ENCODE measurements around the gene PANK1.

Gene PANK1

DNA sequence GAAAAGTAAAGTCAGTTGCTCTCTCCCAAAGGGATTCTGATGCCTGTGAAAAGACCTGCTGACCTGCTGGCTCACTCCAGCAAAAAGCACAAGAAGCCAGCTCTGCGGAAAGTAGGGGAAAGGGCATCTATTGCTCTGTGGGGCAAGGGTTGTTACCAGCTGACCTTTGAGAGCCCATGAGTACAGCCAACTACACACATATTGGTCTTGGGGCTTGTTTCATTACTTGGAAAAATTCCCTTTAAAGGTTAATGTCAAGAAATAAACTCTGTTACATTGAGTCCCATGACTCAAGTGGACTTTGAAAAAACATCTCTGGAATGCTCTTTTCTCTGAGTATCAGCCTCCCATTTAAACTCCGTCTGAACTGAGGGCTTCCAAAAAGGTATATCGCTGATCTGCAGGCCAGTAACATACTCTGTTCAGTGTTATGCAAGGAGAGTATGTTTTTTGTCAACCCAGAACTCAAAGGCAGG lies 53.2 kb downstream of the PANK1 start:
- in situ Hi-C loops (cut with MboI; ENCODE audit: low sequenced_read_pairs) = no loop called here
- no peak for DNase-seq (ENCODE audit: low spot score in 2 of 2)
- H3K4me3 ChIP-seq = no peak overlapping the region
- peaks cover 3% of the 10 kb centered on the region for H3K36me3 ChIP-seq (replicated peaks)
- H3K4me1 ChIP-seq = peaks cover 4% of the 10 kb centered on the region; the same call in 1 of the 2 replicates
- no peaks in the 10 kb centered on the region for H3K27me3 ChIP-seq (ENCODE audit: low read depth)
- no peaks in the 10 kb centered on the region for H3K9me3 ChIP-seq

DNA sequence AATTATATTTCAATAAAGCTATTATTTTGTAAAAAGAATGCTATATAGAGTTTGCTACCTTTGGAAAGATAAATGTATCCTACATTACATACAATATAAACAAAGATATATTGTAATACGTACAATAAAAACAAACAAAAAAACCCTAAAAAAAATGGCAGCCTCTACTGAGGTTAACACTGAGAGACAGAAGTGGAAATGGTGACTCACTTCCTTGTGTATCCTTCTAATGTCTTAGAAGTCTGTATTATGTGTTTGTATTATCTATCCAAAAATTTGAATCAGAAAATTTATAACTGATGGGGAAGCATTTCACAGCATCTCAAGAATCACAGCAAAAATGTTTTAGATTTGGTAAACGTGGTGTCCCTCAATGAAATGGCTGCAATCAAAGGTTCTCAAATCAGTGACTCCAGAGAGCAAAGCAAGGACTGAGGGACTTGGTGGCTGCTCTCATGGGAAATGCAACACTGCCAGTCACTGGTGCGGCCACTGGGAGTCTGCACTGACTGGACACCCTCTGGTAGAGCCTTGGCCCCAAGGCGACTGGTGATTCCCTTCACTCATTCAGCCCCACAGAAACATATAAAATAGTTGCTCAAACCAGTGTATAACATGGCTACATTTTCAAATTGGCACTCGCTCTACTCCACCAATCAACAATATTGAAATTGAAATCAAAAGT lies 53.8 kb downstream of the PANK1 start:
- in situ Hi-C loops (cut with MboI; ENCODE audit: low sequenced_read_pairs) = no loop called here
- peaks cover 3% of the 10 kb centered on the region for H3K36me3 ChIP-seq (replicated peaks)

GRCh38 chr10:89590326-89590725 lies 54.7 kb downstream of the PANK1 start:
- Histone ChIP-seq H3K4me3 (no peak overlapping the region), H3K9me3 (no peaks in the 10 kb centered on the region), H3K27me3 (ENCODE audit: low read depth) (no peaks in the 10 kb centered on the region), H3K4me1 (peaks cover 4% of the 10 kb centered on the region; the same call in 1 of the 2 replicates), H3K36me3 (replicated peaks) (peaks cover 3% of the 10 kb centered on the region)
- no peak for DNase-seq (ENCODE audit: low spot score in 2 of 2)
- in situ Hi-C loops (cut with MboI; ENCODE audit: low sequenced_read_pairs) = no loop called here

More for the DNA sequence above, 53.8 kb downstream of the PANK1 start:
- Histone ChIP-seq H3K4me3 (no peak overlapping the region), H3K27me3 (ENCODE audit: low read depth) (no peaks in the 10 kb centered on the region), H3K4me1 (peaks cover 4% of the 10 kb centered on the region; the same call in 1 of the 2 replicates), H3K9me3 (no peaks in the 10 kb centered on the region)
- no peak for DNase-seq (ENCODE audit: low spot score in 2 of 2)

DNA sequence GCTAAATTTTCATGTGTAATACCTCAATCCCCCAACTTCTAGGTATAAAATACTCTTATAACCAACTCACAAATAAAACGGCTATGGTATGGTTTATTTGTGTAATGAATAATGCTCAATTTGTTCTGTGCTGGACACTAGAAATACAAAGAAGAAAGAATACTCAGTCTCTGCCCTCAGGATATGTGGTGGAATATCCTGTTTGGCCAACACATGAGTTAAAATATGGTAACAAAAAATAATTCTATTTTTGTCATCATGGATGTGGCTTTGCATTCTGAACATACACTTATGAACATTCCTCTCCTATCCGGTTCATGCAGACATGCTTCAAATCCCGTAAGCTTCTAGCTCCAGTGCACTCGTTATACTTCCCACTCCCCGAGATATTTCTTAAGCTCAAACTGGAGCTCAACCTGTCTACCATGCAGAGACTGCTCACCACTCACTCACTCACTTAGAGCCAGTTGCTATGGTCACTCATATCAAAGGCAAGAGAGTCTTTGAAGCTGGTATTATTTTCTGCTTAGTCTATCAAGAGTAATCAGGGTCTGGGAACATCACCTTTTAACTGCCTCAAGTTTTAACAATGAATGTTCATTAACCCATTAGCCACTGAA lies 55.8 kb downstream of the PANK1 start:
- peaks cover 4% of the 10 kb centered on the region; the same call in 1 of the 2 replicates for H3K4me1 ChIP-seq
- no peaks in the 10 kb centered on the region; the same call in none of the 2 replicates for H3K36me3 ChIP-seq (replicated peaks)
- H3K27me3 ChIP-seq (ENCODE audit: low read depth) = no peaks in the 10 kb centered on the region
- H3K4me3 ChIP-seq = no peak overlapping the region
- H3K9me3 ChIP-seq = no peaks in the 10 kb centered on the region
- in situ Hi-C loops (cut with MboI; ENCODE audit: low sequenced_read_pairs) = no loop called here
- DNase-seq (ENCODE audit: low spot score in 2 of 2) = no peak

DNA sequence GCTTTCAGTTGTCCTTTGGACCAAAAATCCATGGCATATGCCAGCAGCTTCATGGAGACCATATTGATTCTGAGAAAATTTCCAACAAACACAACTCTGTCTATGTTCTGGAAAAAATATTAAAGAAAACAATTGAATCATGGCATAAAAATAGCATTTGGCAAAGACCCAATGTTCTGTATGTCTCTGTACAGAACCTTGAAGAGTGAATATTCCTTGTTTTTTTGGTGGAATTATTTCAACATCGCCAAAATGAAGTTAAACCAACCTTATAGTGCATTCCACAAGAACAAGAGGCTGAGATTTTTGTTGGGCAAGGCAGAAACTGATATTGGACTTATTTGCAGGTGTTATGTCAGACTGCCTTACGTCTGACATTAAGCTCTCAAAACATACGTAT lies 56.4 kb downstream of the PANK1 start:
- Histone ChIP-seq H3K4me3 (no peak overlapping the region), H3K27me3 (ENCODE audit: low read depth) (no peaks in the 10 kb centered on the region), H3K4me1 (peaks cover 4% of the 10 kb centered on the region; the same call in 1 of the 2 replicates), H3K36me3 (replicated peaks) (no peaks in the 10 kb centered on the region; the same call in none of the 2 replicates), H3K9me3 (no peaks in the 10 kb centered on the region)
- in situ Hi-C loops (cut with MboI; ENCODE audit: low sequenced_read_pairs) = no loop called here
- DNase-seq (ENCODE audit: low spot score in 2 of 2) = no peak

DNA sequence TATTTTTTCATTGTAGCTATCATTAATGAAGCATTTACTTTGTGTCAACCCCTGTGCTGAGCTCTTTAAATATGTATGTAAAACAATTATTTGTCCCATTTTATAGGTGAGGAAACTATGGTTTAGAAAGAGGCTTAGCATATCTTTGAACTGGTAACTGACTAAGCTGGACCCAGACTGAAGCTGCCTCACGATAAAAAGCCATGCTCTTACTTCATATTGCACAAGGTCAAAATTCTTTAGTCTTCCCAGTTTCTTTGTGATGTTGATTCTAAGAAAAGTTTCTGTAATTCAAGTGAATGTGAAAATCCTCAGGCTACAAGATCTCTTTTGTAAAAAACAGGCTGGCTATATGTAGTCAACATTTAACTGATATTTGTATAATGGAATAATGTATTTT lies 63.0 kb downstream of the PANK1 start:
- peak; percentile 47 to 91 for DNase-seq (ENCODE audit: low spot score in 2 of 2)
- Histone ChIP-seq H3K36me3 (replicated peaks) (no peaks in the 10 kb centered on the region), H3K4me1 (peaks cover 14% of the 10 kb centered on the region), H3K27me3 (ENCODE audit: low read depth) (no peaks in the 10 kb centered on the region), H3K4me3 (no peak overlapping the region), H3K9me3 (no peaks in the 10 kb centered on the region)
- in situ Hi-C loops (cut with MboI; ENCODE audit: low sequenced_read_pairs) = no loop called here

GRCh38 chr10:89580243-89580642 lies 64.8 kb downstream of the PANK1 start:
- H3K9me3 ChIP-seq = 0 out of 2 replicates have a peak, but pooled peaks cover 5% of the 10 kb centered on the region
- H3K27me3 ChIP-seq (ENCODE audit: low read depth) = no peaks in the 10 kb centered on the region
- in situ Hi-C loops (cut with MboI; ENCODE audit: low sequenced_read_pairs) = no loop called here
- H3K4me1 ChIP-seq = peaks cover 16% of the 10 kb centered on the region
- no peak overlapping the region for H3K4me3 ChIP-seq
- DNase-seq (ENCODE audit: low spot score in 2 of 2) = no peak
- no peaks in the 10 kb centered on the region for H3K36me3 ChIP-seq (replicated peaks)

- Histone ChIP-seq H3K36me3 (replicated peaks) (no peaks in the 10 kb centered on the region), H3K4me3 (no peak overlapping the region), H3K27me3 (ENCODE audit: low read depth) (no peaks in the 10 kb centered on the region), H3K9me3 (0 out of 2 replicates have a peak, but pooled peaks cover 5% of the 10 kb centered on the region), H3K4me1 (peaks cover 14% of the 10 kb centered on the region)
- peak in 1 of 2 experiments; percentile 75 for DNase-seq (ENCODE audit: low spot score in 2 of 2)
- in situ Hi-C loops (cut with MboI; ENCODE audit: low sequenced_read_pairs) = no loop called here
Observed at GRCh38 chr10:89576696-89577095, 68.3 kb downstream of the PANK1 start.

DNA sequence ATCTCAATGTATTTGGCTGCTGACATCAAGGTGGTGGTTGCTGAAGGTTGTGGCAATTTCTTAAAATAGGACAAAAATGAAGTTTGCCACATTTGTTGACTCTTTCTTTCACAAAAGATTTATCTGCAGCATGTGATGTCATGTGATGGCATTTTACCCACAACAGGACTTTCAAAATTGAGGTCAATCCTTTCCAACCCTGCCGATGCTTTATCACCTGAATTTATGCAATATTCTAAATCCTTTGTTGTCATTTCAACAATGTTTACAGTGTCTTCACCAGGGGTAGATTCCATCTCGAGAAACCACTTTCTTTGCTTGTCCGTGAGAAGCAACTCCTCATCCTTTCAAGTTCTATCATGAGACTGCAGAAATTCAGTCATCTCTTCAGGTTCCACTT lies 69.0 kb downstream of the PANK1 start:
- in situ Hi-C loops (cut with MboI; ENCODE audit: low sequenced_read_pairs) = no loop called here
- Histone ChIP-seq H3K4me3 (no peak overlapping the region), H3K4me1 (peaks cover 12% of the 10 kb centered on the region), H3K27me3 (ENCODE audit: low read depth) (no peaks in the 10 kb centered on the region), H3K36me3 (replicated peaks) (no peaks in the 10 kb centered on the region), H3K9me3 (0 out of 2 replicates have a peak, but pooled peaks cover 5% of the 10 kb centered on the region)
- no peak for DNase-seq (ENCODE audit: low spot score in 2 of 2)

DNA sequence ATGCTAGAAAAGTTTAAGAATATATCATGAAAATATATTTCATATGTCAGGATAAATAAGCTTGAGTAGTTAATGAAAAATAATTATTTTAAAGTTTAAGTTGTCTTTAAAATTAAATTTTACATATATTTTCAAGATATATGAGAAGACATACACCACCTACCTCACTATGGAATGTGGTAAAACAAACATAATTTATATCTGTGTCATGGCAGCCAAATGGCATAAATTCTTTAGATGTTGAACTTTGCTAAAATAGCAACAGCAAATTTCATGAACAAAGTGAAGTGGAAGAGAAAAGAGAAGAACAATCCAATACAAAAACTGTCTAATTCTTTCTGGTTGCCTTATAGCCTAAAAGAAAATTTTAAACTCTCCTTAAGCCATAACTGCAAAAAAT lies 70.0 kb downstream of the PANK1 start:
- Histone ChIP-seq H3K4me1 (peaks cover 12% of the 10 kb centered on the region), H3K4me3 (no peak overlapping the region), H3K27me3 (ENCODE audit: low read depth) (no peaks in the 10 kb centered on the region), H3K9me3 (0 out of 2 replicates have a peak, but pooled peaks cover 5% of the 10 kb centered on the region), H3K36me3 (replicated peaks) (no peaks in the 10 kb centered on the region)
- in situ Hi-C loops (cut with MboI; ENCODE audit: low sequenced_read_pairs) = no loop called here
- no peak for DNase-seq (ENCODE audit: low spot score in 2 of 2)

GRCh38 chr10:89574368-89574767 lies 70.7 kb downstream of the PANK1 start:
- Histone ChIP-seq H3K4me3 (no peak overlapping the region), H3K36me3 (replicated peaks) (no peaks in the 10 kb centered on the region), H3K27me3 (ENCODE audit: low read depth) (no peaks in the 10 kb centered on the region), H3K9me3 (0 out of 2 replicates have a peak, but pooled peaks cover 5% of the 10 kb centered on the region), H3K4me1 (peaks cover 12% of the 10 kb centered on the region)
- DNase-seq (ENCODE audit: low spot score in 2 of 2) = no peak
- in situ Hi-C loops (cut with MboI; ENCODE audit: low sequenced_read_pairs) = no loop called here

- Histone ChIP-seq H3K4me3 (no peak overlapping the region), H3K4me1 (peaks cover 4% of the 10 kb centered on the region), H3K9me3 (no peaks in the 10 kb centered on the region), H3K27me3 (ENCODE audit: low read depth) (peaks cover 17% of the 10 kb centered on the region; the same call in 1 of the 2 replicates), H3K36me3 (replicated peaks) (no peaks in the 10 kb centered on the region)
- no peak for DNase-seq (ENCODE audit: low spot score in 2 of 2)
- in situ Hi-C loops (cut with MboI; ENCODE audit: low sequenced_read_pairs) = no loop called here
Observed at GRCh38 chr10:89567576-89568245, 77.3 kb downstream of the PANK1 start.

DNA sequence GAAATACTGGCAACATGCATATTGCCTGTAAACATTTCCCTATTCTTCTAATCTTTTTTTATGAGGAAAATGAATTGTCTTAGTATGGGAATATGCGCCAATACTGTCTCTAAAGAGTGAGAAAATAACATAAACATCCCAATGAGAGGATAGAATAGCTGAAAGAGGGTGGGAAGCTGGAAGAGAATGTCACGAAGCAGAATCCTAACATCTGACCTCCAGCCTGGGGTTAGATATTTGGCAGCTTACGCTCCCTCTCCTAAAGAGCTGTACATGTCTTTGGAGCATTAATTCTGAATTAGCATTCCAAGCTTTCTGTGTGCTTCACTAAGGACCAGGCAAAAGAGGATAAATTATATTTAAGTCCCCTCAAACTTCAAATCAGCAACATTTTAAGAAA lies 78.0 kb downstream of the PANK1 start:
- H3K4me3 ChIP-seq = no peak overlapping the region
- in situ Hi-C loops (cut with MboI; ENCODE audit: low sequenced_read_pairs) = no loop called here
- DNase-seq (ENCODE audit: low spot score in 2 of 2) = no peak

More for the DNA sequence above, 78.0 kb downstream of the PANK1 start:
- Histone ChIP-seq H3K4me1 (no peaks in the 10 kb centered on the region; the same call in 1 of the 2 replicates), H3K27me3 (ENCODE audit: low read depth) (peaks cover 17% of the 10 kb centered on the region; the same call in 1 of the 2 replicates), H3K9me3 (no peaks in the 10 kb centered on the region), H3K36me3 (replicated peaks) (no peaks in the 10 kb centered on the region)
